Breast epithelium (tissue), 3 donors: Measurements from ENCODE around the gene FHIT.

Experiments used
- CTCF ChIP-seq, 3 donors: fragments of 450-650 bp; IDR thresholded peaks; one replicate each; pipeline ENCODE4 v1.5.1; 2016 to 2017; ENCODE audit warnings: antibody characterized with exemption in 3 of 3, mild to moderate bottlenecking in 3 of 3, moderate library complexity in 3 of 3
- POLR2A ChIP-seq: fragments of 450-650 bp; IDR thresholded peaks from one replicate; pipeline ENCODE4 v1.6.1; 2016; ENCODE audit warnings: antibody characterized with exemption, mild to moderate bottlenecking, moderate library complexity
- POLR2AphosphoS5 ChIP-seq, 3 donors: sonication (generic); formaldehyde crosslinking; IDR thresholded peaks; one replicate each; pipeline ENCODE4 v1.6.1; 2017; ENCODE audit warnings: antibody characterized with exemption in 3 of 3

GRCh38 chr3:60202052-60202726, 1049.1 kb downstream of the FHIT start:
- TF ChIP-seq CTCF (IDR thresholded peaks at IDR 0.05) (no peak), POLR2AphosphoS5 (IDR thresholded peaks at IDR 0.05) (no peak), POLR2A (no peak)
